HG03095 (cell line): ENCODE data around the gene SCG5.
A peak's percentile ranks its signal among the peaks of the same experiment; 100 is the strongest.

Experiments
- ATAC-seq: cut with Tn5 transposase; IDR thresholded peaks from one replicate; pipeline ENCODE4 v1.9.1; 2021; ENCODE audit warnings: moderate library complexity; ENCODE audit not compliant: unreplicated experiment

SCG5 gene

GRCh38 chr15:32718821-32719716, 77.6 kb downstream of the SCG5 start:
- ATAC-seq, result no peak

- no peak for ATAC-seq
These were observed 80.1 kb downstream of the SCG5 start for GRCh38 chr15:32721596-32721995.

- no peak for ATAC-seq
These were observed 80.6 kb downstream of the SCG5 start for GRCh38 chr15:32722136-32722535.

- peak; percentile 87 for ATAC-seq
These were observed 81.8 kb downstream of the SCG5 start for GRCh38 chr15:32723171-32723948.

- no peak for ATAC-seq
These were observed 88.3 kb downstream of the SCG5 start for GRCh38 chr15:32729700-32730395.

GRCh38 chr15:32730677-32731654, 89.5 kb downstream of the SCG5 start:
- ATAC-seq, result no peak

GRCh38 chr15:32732574-32733157, 91.2 kb downstream of the SCG5 start:
- ATAC-seq, result no peak

- no peak for ATAC-seq
These were observed 91.8 kb downstream of the SCG5 start for GRCh38 chr15:32733281-32733680.

- ATAC-seq, result no peak
These were observed 94.6 kb downstream of the SCG5 start for GRCh38 chr15:32735989-32736700.

GRCh38 chr15:32736701-32737061, 95.2 kb downstream of the SCG5 start:
- no peak for ATAC-seq

GRCh38 chr15:32737304-32737703, 95.8 kb downstream of the SCG5 start:
- ATAC-seq, result no peak

- ATAC-seq, result no peak
These were observed 97.2 kb downstream of the SCG5 start for GRCh38 chr15:32738666-32739065.

- no peak for ATAC-seq
These were observed 98.1 kb downstream of the SCG5 start for GRCh38 chr15:32739522-32740063.

GRCh38 chr15:32743411-32744140, 102.1 kb downstream of the SCG5 start:
- no peak for ATAC-seq

- ATAC-seq, result no peak
These were observed 104.8 kb downstream of the SCG5 start for GRCh38 chr15:32746116-32746857.
